ENCODE data around the gene ANKRD24.

DNA sequence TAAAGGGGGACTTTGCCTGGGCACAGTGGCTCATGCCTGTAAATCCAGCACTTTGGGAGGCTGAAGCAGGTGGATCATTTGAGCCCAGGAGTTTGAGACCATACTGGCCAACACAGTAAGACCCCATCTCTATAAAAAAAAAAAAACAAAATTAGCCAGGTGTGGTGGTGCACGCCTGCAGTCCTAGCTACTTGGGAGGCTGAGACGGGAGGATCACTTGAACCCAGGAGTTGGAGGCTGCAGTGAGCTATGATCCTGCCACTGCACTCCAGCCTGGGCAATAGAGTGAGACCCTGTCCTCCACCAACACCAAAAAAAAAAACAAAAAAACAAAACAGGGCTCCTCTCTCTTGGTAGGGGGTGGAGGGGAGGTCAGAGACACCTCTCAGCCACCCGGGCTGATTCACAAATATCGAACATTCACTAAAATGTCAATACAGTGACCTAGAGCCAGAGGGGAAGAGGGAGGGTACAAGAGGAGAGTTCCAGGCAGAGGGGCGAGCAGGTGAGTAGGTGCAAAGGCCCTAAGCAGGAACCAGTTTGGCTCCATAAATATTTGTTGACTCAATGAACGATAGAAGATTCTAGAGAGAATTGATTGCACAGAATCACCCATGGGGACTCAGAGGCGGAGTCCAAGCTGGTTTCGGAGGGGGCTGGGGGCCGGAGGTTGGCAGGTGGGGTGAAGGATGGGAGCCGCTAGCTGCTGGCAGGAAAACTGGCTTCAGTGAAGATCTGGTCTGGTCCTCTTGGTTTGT, 30.1 kb upstream of the ANKRD24 start:
- no peak for TF ChIP-seq POLR2A (IDR thresholded peaks at IDR 0.05; ENCODE audit: low read length)
- no peak for TF ChIP-seq GATA1 (IDR thresholded peaks at IDR 0.05; ENCODE audit: low read depth, low read length)

All from erythroblast (primary cell).